ENCODE results near the gene C12orf50. TPM values are rescaled to one million over a fixed set of nuclear protein-coding genes. Genes with fewer than 3 reads are reported as not detected.
"Not testable (repeated sequence)": the region's sequence is repeated elsewhere in the genome, so short reads cannot be mapped to it uniquely, and the experiment has no call there.

The C12orf50 gene
- total RNA-seq, 1 donor from 2014 or later = 0.07 TPM

- Mint-ChIP-seq H3K4me1 (peaks cover 34% of the 10 kb centered on the region), H3K27ac (no peak overlapping the region), H3K36me3 (ENCODE audit: low read depth) (peaks cover 16% of the 10 kb centered on the region), H3K27me3 (no peaks in the 10 kb centered on the region), H3K4me3 (peak overlapping the region; percentile 97), H3K9me3 (no peaks in the 10 kb centered on the region)
- DNase-seq (no peak), ATAC-seq (ENCODE audit: low read depth) (no peak)
- CTCF ChIA-PET = no interaction called here
- intact Hi-C loops (cut with micrococcal nuclease) = loop anchor here (10.0 kb wide), 1 partner anchor 1128 kb away; no protein-coding TSS in a partner anchor
- TF ChIP-seq CTCF (IDR thresholded peaks at IDR 0.05) = no peak
- POLR2A ChIA-PET = interaction anchor here (1.1 to 1.9 kb wide), 2 partner anchors 14 to 106 kb away, joined by 5 to 8 read pairs; partner anchors contain the start of genes CEP290 and TMTC3
These were observed 7.3 kb upstream of the C12orf50 start for GRCh38 chr12:88036353-88036965.

DNA sequence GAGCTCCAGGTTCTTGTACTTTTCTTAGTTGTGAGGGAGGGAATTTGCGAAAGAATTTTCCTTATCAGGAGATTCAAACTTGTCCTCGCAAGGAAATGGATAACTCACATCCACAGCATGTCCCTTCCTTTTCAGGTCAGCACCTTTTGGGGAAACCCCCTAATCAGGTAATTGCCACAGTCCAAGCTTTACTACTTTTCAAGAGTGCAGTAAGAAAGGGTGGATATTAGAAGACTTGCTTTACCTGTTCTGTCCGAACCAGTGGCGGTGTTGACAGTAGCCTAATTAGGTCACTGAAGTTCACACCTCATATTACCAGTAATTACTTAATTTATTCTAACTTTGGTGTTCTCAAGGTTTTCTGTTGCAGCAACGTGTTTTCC is 6.7 kb upstream of the C12orf50 start:
- intact Hi-C loops (cut with micrococcal nuclease) = loop anchor here (1.0 to 10.0 kb wide), 4 partner anchors 25 to 1490 kb away; partner anchors contain the start of genes CEP290, POC1B and TMTC3
- Mint-ChIP-seq H3K27ac (peak overlapping the region; percentile 93), H3K27me3 (no peaks in the 10 kb centered on the region), H3K4me3 (peak overlapping the region; percentile 97), H3K4me1 (peaks cover 31% of the 10 kb centered on the region), H3K36me3 (ENCODE audit: low read depth) (peaks cover 14% of the 10 kb centered on the region), H3K9me3 (no peaks in the 10 kb centered on the region)
- ChIA-PET POLR2A (interaction anchor here (1.1 to 1.9 kb wide), 2 partner anchors 14 to 106 kb away, joined by 5 to 8 read pairs; partner anchors contain the start of genes CEP290 and TMTC3), CTCF (no interaction called here)
- DNase-seq (no peak), ATAC-seq (ENCODE audit: low read depth) (no peak)
- no peak for TF ChIP-seq CTCF (IDR thresholded peaks at IDR 0.05)

GRCh38 chr12:88035271-88035906 is 6.2 kb upstream of the C12orf50 start:
- intact Hi-C loops (cut with micrococcal nuclease) = loop anchor here (1.0 to 10.0 kb wide), 4 partner anchors 25 to 1491 kb away; partner anchors contain the start of genes CEP290, POC1B and TMTC3
- peaks cover 13% of the 10 kb centered on the region for H3K36me3 Mint-ChIP-seq (ENCODE audit: low read depth)
- ATAC-seq (ENCODE audit: low read depth) (peak; percentile 98), DNase-seq (peak; percentile 84)
- ChIA-PET POLR2A (interaction anchor here (0.6 to 1.9 kb wide), 3 partner anchors 15 to 1316 kb away, joined by 3 to 8 read pairs (median 5); partner anchors contain the start of genes CEP290 and TMTC3), CTCF (no interaction called here)
- H3K4me1 Mint-ChIP-seq = peaks cover 31% of the 10 kb centered on the region
- H3K9me3 Mint-ChIP-seq = no peaks in the 10 kb centered on the region
- TF ChIP-seq CTCF (IDR thresholded peaks at IDR 0.05) = no peak
- H3K4me3 Mint-ChIP-seq = peak overlapping the region; percentile 97
- no peaks in the 10 kb centered on the region for H3K27me3 Mint-ChIP-seq
- peak overlapping the region; percentile 93 for H3K27ac Mint-ChIP-seq

DNA sequence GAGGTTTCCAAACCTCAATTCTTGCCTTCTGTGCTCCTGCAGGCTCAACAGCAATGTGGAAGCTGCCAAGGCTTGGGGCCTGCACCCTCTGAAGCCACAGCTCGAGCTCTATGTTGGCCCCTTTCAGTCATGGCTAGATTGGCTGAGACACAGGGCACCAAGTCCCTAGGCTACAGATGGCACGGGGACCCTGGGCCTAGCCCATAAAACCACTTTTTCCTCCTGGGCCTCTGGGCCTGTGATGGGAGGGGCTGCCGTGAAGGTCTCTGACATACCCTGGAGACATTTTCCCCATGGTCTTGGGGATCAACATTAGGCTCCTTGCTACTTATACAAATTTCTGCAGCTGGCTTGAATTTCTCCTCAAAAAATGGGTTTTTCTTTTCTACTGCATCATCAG is 2.0 kb upstream of the C12orf50 start:
- POLR2A ChIA-PET; ATAC-seq (ENCODE audit: low read depth); H3K27me3 Mint-ChIP-seq; H3K27ac Mint-ChIP-seq; DNase-seq; H3K36me3 Mint-ChIP-seq (ENCODE audit: low read depth); H3K4me3 Mint-ChIP-seq; CTCF ChIA-PET; H3K9me3 Mint-ChIP-seq: not testable (repeated sequence)
- intact Hi-C loops (cut with micrococcal nuclease) = loop anchor here (10.0 kb wide), 1 partner anchor 1134 kb away; no protein-coding TSS in a partner anchor
- H3K4me1 Mint-ChIP-seq = peaks cover 10% of the 10 kb centered on the region

GRCh38 chr12:88026196-88026595 is 3.0 kb downstream of the C12orf50 start:
- CTCF ChIA-PET = no interaction called here
- POLR2A ChIA-PET = no interaction called here

More at GRCh38 chr12:88026196-88026595, 3.0 kb downstream of the C12orf50 start:
- Mint-ChIP-seq H3K9me3 (no peaks in the 10 kb centered on the region), H3K4me3 (no peak overlapping the region), H3K4me1 (no peaks in the 10 kb centered on the region), H3K27me3 (peaks cover 15% of the 10 kb centered on the region), H3K36me3 (ENCODE audit: low read depth) (no peaks in the 10 kb centered on the region), H3K27ac (no peak overlapping the region)
- DNase-seq (no peak), ATAC-seq (ENCODE audit: low read depth) (no peak)
- TF ChIP-seq CTCF (IDR thresholded peaks at IDR 0.05) = no peak
- intact Hi-C loops (cut with micrococcal nuclease) = no loop called here
